Right lobe of liver (tissue), 4 donors: ENCODE results near the gene PPP1R17.

Experiments
- POLR2A ChIP-seq: fragments of 450-650 bp; IDR thresholded peaks from one replicate; pipeline ENCODE4 v1.6.1; 2017; ENCODE audit warnings: antibody characterized with exemption, mild to moderate bottlenecking
- TF ChIP-seq, protein P1 (sequence below), 4 donors: fragments of 200-600 bp in 3 of 4; fragments of 450-650 bp in 1 of 4; IDR thresholded peaks; one replicate each; pipeline versions ENCODE4 v1.5.1 to v1.8.0; 2016 to 2022; ENCODE audit warnings: antibody characterized with exemption in 4 of 4, mild to moderate bottlenecking in 2 of 4
- donor health status: DM: no; HTN: no; CAD: no.
- donor health status: DM: no; HTN: no; CAD: no.
- donor health status: DM: no; HTN: yes; CAD: no.

DNA sequence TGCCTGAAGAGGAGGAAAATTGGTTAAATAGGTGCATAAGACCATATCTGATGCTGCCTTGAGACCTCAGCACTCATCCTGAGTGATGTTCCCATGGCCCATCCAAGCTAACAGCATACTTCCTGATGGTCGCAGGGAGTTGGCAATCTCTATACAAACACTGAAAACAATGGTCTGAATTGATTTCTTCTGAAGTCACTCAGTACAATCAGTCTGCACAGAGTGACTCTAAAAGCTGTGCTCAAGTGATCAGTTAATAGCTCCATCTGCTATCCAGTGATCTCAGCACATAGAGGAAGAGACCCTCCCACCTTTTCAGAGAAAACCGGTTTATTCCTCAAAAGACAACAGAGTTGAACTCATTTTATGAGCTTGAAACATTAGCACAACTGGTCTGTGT lies 3.9 kb downstream of the PPP1R17 start:
- TF ChIP-seq, protein P1, sequence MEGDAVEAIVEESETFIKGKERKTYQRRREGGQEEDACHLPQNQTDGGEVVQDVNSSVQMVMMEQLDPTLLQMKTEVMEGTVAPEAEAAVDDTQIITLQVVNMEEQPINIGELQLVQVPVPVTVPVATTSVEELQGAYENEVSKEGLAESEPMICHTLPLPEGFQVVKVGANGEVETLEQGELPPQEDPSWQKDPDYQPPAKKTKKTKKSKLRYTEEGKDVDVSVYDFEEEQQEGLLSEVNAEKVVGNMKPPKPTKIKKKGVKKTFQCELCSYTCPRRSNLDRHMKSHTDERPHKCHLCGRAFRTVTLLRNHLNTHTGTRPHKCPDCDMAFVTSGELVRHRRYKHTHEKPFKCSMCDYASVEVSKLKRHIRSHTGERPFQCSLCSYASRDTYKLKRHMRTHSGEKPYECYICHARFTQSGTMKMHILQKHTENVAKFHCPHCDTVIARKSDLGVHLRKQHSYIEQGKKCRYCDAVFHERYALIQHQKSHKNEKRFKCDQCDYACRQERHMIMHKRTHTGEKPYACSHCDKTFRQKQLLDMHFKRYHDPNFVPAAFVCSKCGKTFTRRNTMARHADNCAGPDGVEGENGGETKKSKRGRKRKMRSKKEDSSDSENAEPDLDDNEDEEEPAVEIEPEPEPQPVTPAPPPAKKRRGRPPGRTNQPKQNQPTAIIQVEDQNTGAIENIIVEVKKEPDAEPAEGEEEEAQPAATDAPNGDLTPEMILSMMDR (IDR thresholded peaks at IDR 0.05), result no peak
- TF ChIP-seq POLR2A, result no peak
